HG03342 (cell line): ENCODE measurements around the gene C20orf141.
"Not testable (repeated sequence)": the region's sequence is repeated elsewhere in the genome, so short reads cannot be mapped to it uniquely, and the experiment has no call there.

Source experiments
- ATAC-seq: cut with Tn5 transposase; IDR thresholded peaks from one replicate; pipeline ENCODE4 v1.9.1; 2021; ENCODE audit warnings: mild to moderate bottlenecking, moderate library complexity; ENCODE audit not compliant: unreplicated experiment

Gene C20orf141

DNA sequence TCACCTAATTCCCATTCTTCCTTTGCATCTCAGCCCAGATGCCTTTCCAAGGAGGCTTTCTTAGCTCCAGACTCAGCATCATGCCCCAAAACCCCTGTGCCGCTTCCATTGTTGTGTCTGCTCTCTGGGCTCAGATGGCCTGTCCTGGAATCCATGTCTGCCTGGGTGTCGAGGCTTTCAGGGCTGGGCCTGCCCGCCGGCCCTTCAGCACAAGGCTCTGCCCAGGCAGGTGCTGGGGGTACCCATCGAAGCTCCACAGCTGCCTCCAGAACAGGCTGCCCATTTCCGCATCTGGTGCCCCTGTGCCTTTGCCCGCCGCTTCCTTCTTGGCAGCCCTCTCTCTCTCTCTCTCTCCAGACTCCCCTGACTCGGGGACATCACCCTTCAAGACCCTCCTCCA, 15.5 kb upstream of the C20orf141 start:
- ATAC-seq: no peak

DNA sequence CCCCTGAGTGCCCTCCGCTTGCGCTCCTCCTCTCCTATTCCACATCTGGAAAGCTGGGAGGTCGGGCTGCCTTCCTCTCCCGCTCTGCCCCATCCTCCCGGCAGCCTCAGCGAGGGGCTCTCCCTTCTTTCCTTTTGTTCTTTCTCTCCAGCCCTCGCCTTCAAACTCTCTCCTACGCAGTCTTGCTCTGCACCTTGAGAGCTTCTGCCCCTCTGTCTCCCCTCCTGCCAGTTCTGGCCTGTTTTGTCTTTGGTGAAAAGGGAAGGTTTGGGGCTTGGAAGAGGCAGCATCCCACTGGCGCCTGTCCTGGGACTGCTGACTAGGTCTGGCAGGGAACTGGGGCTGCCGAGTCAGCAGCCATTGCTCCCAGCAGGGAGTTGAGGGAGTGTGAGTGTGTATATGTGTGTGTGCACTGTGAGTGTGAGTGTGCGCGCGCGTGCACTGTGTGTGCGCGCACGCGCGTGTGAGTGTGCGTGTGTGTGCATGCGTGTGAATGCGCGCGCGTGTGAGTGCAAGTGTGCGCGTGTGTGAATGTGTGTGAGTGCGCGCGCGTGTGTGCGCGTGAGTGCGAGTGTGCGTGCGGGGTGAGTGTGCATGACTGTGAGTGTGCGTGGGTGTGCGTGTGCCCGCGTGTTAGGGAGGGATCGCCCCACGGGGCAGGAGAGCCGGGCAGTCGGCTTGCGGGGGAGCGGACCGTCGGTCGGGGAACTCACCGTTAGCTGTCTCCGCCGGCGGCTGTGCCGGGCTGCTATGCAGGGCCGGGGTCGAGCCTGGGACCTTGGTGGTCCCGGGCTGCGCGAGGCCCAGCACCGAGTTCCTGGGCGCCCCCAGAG, 14.9 kb upstream of the C20orf141 start:
- ATAC-seq: no peak

DNA sequence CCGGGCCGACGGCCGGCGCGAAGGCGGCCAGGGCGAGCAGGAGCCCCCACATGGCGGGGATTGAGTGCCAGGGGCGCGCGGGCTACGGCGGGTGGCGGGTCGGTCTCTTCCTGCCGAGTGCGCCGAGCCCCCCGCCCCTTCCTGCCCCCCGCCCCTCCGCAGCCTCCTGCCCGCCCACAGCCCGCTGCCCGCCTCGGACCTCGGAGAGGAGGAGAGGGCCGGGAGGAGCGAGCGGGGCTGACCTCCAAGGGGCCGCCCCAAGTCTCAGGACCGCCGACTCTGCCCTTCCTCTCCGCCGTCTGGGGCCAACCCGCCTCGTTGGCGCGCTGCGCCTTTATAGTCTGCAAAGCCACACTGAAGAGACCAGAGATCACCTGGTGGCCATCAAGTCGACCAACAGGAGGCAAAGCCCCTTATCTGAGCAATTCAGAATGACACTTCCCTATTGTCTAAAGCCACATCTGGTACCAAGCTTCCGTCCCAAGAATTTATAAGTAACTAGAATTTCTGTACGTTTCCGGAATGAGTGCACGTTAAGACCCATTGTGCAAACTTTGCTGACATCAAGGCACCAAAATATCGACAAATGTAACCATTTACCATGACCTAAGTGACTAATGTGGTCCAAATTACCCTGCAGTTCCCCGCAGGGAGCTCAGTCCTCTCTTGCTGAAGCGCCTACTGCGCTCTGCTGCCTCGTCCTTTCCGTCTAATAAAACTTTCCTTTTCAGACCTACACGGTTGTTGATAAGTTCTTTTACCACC, 14.1 kb upstream of the C20orf141 start, which contains the start of gene CPXM1:
Gene CPXM1, minus strand, starts transcription at position 107 of the 765 bp plus-strand sequence. Its CDS starts 55 bp downstream, at position 52.
- ATAC-seq: peak; percentile 75

DNA sequence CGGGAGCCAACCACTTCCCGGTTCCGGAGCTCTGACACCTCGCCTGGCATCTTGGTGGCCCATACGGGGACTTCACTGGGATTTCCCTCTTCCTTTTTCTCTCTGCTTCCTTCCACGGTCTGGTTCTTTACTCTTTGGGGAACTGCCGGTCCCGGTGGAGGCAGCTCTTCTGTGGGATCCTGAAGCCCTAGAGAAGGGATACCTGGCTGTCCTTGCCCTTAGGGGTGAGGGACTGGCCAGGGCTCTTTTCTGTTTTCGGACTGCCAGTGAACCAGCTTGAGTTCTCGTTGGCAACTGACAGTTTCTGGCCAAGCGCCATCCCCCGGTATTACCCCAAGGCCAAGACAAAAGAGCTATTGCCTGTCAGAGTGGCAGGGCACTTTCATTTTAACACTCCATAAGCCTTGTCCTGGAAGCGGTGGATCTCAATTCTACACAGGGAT, 13.5 kb upstream of the C20orf141 start:
- peak; percentile 18 for ATAC-seq

DNA sequence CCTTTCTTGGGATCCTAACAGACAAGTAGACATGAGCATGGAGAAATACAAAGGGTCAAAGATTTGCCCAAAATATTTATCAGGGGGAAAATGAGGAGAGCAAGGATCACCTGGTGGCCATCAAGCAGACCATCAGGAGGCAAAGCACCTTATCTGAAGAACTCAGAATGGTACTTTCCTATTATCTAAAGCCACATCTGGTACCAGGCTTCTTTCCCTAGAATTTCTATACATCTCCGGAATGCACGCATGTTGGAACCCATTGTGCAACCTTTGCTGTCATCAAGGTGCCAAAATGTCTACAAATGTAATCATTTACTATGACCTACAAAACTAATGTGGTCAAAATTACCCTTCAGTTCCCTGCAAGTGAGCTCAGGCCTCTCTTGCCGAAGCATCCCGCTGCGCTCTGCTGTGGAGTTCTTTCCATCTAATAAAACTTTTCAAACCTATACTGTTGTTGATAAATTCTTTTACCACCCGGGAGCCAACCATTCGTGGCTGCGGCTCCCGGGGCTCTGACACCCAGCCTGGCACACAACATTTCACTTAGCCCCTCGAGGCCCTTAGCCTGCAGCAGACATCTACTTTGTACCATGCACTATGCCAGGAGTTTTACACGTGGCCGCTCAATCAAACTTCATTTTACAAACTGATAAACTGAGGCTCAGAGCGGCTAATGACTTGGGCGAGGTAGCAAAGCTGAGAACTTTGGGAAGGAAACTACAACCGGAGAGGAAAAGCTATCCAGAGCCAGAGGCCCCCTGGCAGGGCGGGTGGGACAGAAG, 10.6 kb upstream of the C20orf141 start:
- ATAC-seq: no peak

DNA sequence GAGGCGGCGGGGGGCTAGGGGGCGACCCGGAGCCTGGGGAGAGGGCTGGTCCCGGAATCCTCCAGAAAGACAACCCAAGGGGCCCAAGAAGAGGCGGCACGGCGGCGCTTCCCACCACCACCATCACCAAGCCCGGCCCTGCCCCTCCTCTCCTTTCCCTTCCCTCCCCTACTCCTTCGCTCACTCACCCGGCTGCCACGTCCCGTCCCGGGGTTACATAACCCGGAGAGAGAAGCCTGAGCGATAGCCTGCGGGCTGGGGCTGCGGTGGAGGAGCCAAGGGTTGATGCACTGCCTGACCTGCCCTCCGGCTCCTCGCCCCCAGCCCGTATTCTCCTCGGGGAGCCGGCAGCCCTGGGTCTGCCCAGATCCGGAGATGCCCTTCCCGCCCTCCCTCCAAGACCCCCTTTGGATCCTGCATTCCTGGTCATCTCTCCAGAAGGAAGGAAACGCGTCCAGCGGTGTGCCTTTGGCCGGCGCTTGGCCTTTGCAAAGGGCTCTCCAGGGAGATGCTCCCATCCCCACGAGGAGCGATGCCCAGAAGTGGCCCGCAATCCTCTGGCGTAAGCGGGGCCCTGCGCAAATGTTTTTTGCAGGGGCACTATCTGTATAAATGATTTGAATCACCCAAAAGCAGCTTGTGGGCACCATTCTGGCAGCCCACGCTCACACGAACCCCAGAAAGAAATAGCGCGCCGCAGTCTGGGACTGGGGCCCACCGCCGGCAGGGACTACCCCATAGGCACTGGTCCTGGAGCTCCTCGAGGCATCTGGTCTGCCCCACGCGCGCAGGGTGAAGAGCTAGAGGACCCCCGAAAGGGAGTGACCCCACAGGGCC, 9.7 kb upstream of the C20orf141 start:
- no peak for ATAC-seq

DNA sequence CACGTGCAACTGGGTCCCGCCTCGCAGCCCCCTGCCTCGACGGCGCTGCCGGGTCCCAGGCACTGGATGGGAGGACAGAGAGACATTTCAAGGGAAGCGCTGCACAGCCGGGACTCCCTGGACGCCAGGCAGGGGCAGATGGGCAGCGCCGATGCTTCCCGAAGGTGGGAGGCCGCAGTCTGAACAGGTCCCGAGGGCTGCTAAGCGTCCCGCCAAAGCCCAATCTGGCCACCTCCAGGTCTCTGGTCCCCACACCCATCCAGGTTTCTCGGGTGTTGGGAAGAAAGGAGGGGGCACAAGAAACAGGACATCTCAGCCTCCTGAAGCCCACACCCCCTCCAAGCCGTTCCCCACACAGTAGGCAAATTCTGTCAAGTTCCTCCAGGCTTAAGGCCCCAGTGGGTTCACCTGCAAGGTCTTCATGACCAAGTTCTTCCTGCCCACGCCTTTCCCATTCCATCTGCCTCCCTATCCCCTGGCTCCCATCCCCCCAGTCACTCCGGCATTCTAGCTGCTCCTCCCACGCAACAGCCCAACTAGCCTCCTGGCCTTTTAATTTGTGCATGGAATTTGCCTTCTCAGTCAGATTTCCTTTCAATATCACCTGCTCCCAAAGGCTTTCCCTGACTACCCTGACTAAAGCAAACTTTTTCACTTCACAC, 9.0 kb upstream of the C20orf141 start:
- ATAC-seq: no peak

DNA sequence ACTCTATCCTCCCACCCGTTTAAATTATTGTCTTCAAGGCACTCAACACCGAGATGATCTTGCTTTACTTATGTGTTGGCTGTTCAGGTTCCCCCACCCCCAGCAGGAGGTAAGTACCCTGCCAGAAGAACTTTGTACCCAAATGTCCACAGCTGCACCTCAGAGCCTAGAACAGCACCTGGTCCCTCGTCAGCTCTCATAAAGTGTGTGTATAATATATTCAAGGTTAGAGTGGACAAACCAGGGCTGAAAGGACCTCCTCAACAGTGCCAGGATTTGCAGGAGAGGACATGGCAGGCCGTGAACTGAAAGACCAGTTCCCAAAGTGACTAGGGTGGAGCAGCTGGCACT, 8.5 kb upstream of the C20orf141 start:
- no peak for ATAC-seq

DNA sequence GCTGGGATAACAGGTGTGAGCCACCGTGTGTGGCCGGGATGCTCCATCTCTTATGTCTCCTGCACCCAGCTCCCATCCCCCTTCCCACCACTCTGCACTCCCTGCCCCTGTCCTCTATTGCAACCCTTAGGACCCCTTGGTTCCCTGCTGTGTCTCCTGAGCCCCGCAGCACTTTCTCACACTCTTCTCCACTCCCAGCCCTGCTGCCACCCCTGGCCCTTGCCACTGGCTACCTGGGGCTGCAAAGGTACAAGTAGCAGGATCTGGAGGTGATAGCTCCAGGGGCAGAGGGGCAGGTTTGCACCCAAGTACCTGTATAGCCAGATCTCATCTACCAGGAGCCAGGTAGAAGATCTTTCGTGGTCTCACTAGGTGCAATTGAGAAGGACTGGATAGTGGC, 7.8 kb upstream of the C20orf141 start:
- no peak for ATAC-seq

DNA sequence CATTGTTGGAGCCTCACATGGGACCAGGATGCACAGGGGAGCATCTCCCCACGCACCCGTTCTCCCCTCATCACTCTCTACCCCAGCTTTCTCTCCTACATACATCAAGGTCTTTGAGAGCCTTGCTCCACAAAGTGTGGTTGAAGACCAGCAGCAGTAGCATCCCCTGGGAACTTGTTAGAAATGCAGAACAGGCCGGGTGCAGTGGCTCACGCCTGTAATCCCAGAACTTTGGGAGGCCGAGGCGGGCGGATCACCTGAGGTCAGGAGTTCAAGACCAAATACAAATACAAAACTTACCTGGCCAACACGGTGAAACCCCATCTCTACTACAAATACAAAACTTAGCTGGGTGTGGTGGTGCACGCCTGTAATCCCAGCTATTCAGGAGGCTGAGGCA, 6.9 kb upstream of the C20orf141 start:
- not testable (repeated sequence) for ATAC-seq

DNA sequence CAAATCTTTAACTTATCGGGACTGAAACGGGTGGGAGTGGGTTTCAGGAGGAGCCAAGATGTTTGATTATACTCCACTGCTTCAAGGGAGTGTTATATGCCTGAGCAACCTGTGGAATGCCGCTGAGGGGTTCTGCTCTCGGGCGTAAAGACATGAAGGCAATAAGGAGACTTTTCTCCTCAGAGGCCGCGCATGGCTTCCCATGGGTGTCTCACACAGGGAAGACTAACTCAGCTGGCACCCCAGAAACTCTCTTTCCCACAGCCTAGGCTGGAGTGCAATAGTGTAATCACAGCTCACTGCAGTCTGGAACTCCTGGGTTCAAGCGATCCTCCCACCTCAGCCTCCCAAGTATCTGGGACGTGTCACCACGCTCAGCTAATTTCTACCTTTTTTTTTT, 5.1 kb upstream of the C20orf141 start:
- ATAC-seq: no peak

DNA sequence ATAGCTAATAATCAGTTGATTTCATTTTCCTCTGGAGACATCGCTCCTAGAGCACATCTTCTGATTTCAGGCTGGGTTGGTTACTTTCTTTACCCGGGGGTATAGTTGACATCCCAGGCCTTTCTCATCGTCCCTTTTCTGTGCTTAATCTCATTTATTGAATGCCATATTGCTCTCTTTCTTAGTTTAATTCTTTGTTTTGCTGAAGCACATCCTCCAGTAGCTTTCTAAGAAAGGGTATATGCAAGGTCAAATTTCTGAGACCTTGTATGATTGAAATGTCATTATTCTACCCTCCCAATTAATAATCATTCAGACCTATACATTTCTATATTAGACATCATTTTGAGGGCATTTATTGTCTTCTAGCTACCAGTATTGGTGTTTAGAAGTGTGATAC, 2.6 kb upstream of the C20orf141 start:
- ATAC-seq: no peak

DNA sequence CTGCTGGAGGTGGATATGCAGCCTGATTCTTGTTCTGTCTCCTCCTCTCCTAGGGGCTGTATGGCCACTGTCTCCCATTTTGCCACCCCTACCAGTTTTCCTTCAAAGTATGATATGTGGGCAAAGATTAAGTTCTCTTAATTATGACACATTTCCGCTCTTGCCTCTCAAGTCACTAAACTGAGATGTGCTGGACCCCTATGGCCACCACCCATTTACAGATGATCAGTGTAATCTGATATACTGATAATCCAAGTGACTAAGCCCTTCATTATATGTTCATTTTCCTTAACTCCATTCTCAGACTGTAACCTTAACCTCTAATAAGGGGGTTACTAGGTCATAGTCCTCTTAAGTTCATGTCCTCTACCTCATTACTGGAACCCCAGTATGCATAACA, 711 bp upstream of the C20orf141 start:
- ATAC-seq: no peak

DNA sequence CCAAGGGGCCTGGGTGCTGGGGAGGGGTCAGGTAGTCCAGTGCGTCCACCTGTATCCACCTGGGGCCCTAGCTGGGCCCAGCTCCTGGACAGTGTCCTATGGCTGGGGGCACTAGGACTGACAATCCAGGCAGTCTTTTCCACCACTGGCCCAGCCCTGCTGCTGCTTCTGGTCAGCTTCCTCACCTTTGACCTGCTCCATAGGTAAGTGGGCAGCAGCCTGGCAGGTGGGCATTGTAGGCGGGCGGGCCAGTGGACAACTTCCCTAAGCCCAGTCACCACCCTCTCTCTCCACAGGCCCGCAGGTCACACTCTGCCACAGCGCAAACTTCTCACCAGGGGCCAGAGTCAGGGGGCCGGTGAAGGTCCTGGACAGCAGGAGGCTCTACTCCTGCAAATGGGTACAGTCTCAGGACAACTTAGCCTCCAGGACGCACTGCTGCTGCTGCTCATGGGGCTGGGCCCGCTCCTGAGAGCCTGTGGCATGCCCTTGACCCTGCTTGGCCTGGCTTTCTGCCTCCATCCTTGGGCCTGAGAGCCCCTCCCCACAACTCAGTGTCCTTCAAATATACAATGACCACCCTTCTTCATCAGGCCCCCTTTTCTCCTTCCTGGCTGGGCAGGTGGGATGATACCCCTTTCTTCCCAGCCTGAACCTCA, 584 bp downstream of the C20orf141 start:
- ATAC-seq: no peak

DNA sequence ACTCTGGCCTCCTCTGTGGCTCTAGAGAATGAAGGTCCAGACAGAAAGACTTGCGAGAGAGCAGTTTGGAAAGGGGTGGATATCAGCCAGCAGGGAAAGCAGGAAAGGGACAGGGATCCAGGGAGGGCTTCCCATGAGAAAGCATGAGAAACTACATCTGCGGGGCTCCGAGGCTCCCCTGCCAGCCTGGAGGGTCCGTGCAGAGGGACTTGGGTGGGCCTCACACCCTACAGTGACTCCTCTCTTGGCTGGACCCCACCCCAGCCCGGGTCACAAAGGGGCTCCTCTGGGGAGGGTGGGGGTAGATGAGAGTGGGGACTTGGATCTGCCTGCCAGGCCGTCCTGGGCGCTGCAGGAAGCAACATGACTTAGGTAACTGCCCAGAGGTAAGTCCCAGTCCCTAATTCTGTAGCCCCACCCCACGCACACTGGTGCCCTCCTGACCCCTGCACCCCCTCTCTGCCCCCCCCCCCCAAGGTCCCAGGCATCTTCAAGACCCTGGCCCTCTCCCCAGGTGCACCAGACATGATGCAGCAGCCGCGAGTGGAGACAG, 1.3 kb downstream of the C20orf141 start, which contains the start of gene TMEM239:
Gene TMEM239, plus strand, starts transcription at position 335 of the 553 bp plus-strand sequence. Its CDS starts 191 bp downstream, at position 526.
- ATAC-seq: no peak

DNA sequence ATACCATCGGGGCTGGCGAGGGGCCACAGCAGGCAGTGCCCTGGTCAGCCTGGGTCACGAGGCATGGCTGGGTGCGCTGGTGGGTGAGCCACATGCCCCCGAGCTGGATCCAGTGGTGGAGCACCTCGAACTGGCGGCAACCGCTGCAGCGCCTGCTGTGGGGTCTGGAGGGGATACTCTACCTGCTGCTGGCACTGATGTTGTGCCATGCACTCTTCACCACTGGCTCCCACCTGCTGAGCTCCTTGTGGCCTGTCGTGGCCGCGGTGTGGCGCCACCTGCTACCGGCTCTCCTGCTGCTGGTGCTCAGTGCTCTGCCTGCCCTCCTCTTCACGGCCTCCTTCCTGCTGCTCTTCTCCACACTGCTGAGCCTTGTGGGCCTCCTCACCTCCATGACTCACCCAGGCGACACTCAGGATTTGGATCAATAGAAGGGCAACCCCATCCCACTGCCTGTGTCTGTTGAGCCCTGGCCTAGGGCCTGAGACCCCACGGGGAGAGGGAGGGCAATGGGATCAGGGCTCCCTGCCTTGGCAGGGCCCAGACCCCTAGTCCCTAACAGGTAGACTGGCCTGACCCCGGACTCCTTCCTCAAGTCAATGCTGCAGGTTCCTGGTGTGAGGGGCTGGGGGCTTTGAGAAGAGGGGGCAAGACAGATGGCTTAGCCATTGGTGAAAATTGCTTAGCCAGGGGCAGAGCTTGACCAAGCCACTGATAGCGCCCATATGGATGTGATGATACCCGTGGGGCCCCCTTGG, 2.0 kb downstream of the C20orf141 start:
- no peak for ATAC-seq

DNA sequence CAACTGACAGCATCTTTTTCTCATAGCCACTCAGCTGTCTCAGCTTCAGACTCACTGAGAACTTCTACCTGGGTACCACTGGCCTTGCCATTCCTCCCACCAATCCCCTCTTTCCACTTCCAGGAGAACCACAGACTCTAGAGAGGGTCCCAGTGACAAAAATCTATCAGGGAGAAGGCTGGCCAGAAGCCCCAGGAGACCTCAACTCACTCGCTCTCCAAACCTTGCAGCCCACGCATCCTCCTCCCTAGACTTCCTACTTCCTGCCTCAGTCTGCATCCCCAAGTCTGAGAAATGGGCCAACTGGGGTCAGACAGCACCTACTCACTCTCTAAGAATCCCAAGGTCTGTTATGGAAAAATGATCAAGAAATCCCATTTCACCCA, 2.5 kb downstream of the C20orf141 start:
- no peak for ATAC-seq

DNA sequence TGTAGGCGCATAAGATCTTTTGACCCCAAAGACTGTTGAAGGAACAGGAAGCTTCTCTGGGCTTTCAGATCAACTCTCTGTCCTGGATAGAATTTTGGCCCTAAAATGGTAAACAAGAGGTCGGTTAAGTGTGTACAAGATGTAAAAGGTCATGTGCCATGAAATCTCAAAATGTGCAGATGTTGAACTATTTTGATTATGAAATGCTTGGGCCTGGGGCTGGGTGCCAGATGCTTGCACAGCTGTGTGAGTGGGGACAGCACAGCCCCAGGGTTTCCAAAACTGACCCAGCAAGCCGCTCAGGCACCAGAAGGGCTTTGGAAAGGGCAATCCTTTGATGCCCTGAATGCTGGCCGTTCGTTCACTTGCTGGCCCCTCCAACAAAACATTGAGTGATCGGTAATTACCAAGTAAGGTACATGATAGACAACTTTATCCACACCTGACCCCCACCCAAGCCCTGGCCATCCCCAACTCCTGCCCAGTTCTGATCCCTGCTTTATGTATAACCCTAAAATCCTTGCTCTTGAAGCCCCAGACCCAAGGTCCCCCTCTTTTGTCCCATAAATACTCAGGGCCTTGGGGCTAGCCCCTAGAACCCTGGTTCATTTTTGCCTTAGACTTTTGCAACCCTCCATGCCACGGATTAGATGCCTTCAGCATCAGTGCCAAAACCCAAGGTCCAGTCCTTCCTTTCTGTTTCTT, 3.3 kb downstream of the C20orf141 start:
- no peak for ATAC-seq
